GM21737 (cell line): Measurements from ENCODE around the gene LRP2.
"Not testable (repeated sequence)": the region's sequence is repeated elsewhere in the genome, so short reads cannot be mapped to it uniquely, and the experiment has no call there.

ENCODE experiments used
- ATAC-seq: cut with Tn5 transposase; IDR thresholded peaks from one replicate; pipeline ENCODE4 v1.9.1; 2021; ENCODE audit warnings: mild to moderate bottlenecking, moderate library complexity; ENCODE audit not compliant: unreplicated experiment

LRP2 gene

GRCh38 chr2:169348321-169349024 lies 13.9 kb downstream of the LRP2 start:
- no peak for ATAC-seq

- no peak for ATAC-seq
These were observed 16.6 kb downstream of the LRP2 start for GRCh38 chr2:169345486-169346437.

- no peak for ATAC-seq
These were observed 17.4 kb downstream of the LRP2 start for GRCh38 chr2:169344736-169345485.

GRCh38 chr2:169343202-169343601 lies 19.1 kb downstream of the LRP2 start:
- no peak for ATAC-seq

GRCh38 chr2:169339657-169340056 lies 22.7 kb downstream of the LRP2 start:
- no peak for ATAC-seq

- ATAC-seq = no peak
These were observed 25.6 kb downstream of the LRP2 start for GRCh38 chr2:169336695-169337094.

GRCh38 chr2:169330555-169331198 lies 31.7 kb downstream of the LRP2 start:
- no peak for ATAC-seq

GRCh38 chr2:169329688-169330554 lies 32.4 kb downstream of the LRP2 start:
- ATAC-seq = no peak

- ATAC-seq = no peak
These were observed 33.5 kb downstream of the LRP2 start for GRCh38 chr2:169328785-169329184.

- not testable (repeated sequence) for ATAC-seq
These were observed 34.5 kb downstream of the LRP2 start for GRCh38 chr2:169327837-169328236.

- ATAC-seq = not testable (repeated sequence)
These were observed 36.4 kb downstream of the LRP2 start for GRCh38 chr2:169325886-169326285.

GRCh38 chr2:169324581-169325260 lies 37.6 kb downstream of the LRP2 start:
- no peak for ATAC-seq

GRCh38 chr2:169323841-169324240 lies 38.5 kb downstream of the LRP2 start:
- ATAC-seq = no peak

- no peak for ATAC-seq
These were observed 41.8 kb downstream of the LRP2 start for GRCh38 chr2:169320561-169320960.

- ATAC-seq = no peak
These were observed 47.0 kb downstream of the LRP2 start for GRCh38 chr2:169315357-169315756.

GRCh38 chr2:169308349-169308748 lies 54.0 kb downstream of the LRP2 start:
- not testable (repeated sequence) for ATAC-seq

- not testable (repeated sequence) for ATAC-seq
These were observed 57.6 kb downstream of the LRP2 start for GRCh38 chr2:169304689-169305088.

GRCh38 chr2:169303579-169304305 lies 58.6 kb downstream of the LRP2 start:
- no peak for ATAC-seq

- no peak for ATAC-seq
These were observed 60.0 kb downstream of the LRP2 start for GRCh38 chr2:169302364-169302763.
